Kidney (tissue), 14 donors: ENCODE measurements around the gene MIB1. TPM values are rescaled to one million over a fixed set of nuclear protein-coding genes. Genes with fewer than 3 reads are reported as not detected.

Experiments
- DNase-seq, 5 donors: peaks; one replicate each; pipeline ENCODE4 v3.0.0-alpha.2; 2013 to 2020
- FAIRE-seq: peaks from 2 replicates; lab custom pipeline; 2012; peaks lifted over from hg19 to GRCh38; lab: Jason Lieb, UNC
- H3K27ac ChIP-seq, 2 donors: one replicate each; pipeline ENCODE4 v1.7.0; 2013; ENCODE audit warnings: low read depth in 2 of 2, low read length in 2 of 2, inconsistent platforms in 1 of 2
- H3K27me3 ChIP-seq: one replicate; pipeline ENCODE4 v1.7.1; 2013; ENCODE audit warnings: low read length, inconsistent platforms; ENCODE audit not compliant: control insufficient read depth, insufficient read depth
- H3K36me3 ChIP-seq, 3 donors: one replicate each; pipeline versions ENCODE4 v1.7.0 to v1.7.1; 2013; ENCODE audit warnings: low read length in 3 of 3, control low read depth in 1 of 3, inconsistent platforms in 1 of 3; ENCODE audit not compliant: insufficient read depth in 3 of 3, control insufficient read depth in 2 of 3
- H3K4me1 ChIP-seq, 3 donors: one replicate each; pipeline versions ENCODE4 v1.7.0 to v1.7.1; 2013; ENCODE audit warnings: low read length in 3 of 3, inconsistent platforms in 1 of 3, low read depth in 1 of 3; ENCODE audit not compliant: control insufficient read depth in 2 of 3, insufficient read depth in 2 of 3
- H3K4me3 ChIP-seq, 3 donors: one replicate each; pipeline versions ENCODE4 v1.7.0 to v1.8.1; 2013; ENCODE audit warnings: low read length in 3 of 3, control low read depth in 1 of 3, inconsistent platforms in 1 of 3
- H3K9ac ChIP-seq, 3 donors: one replicate each; pipeline versions ENCODE4 v1.7.0 to v1.7.1; 2013; ENCODE audit warnings: low read length in 3 of 3, control low read depth in 1 of 3, inconsistent platforms in 1 of 3
- H3K9me3 ChIP-seq, 3 donors: one replicate each; pipeline versions ENCODE4 v1.7.0 to v1.7.1; 2013; ENCODE audit warnings: low read length in 3 of 3, control low read depth in 1 of 3, inconsistent platforms in 1 of 3; ENCODE audit not compliant: control insufficient read depth in 2 of 3, insufficient read depth in 1 of 3
- CTCF ChIP-seq: IDR thresholded peaks from 3 replicates; pipeline ENCODE4 v1.5.1; 2012; ENCODE audit warnings: mild to moderate bottlenecking, moderate library complexity, borderline replicate concordance; ENCODE audit not compliant: insufficient read depth; ENCODE audit errors: extremely low read depth
- intact Hi-C: fragments of 100-400 bp; cut with DNase I; formaldehyde crosslinking; loops from one replicate; pipeline ENCODE4 v1.11.1; 2022
- polyA plus RNA-seq: library from polyadenylated mRNA; stranded (reverse); fragments of 350-450 nt; fragmentation: Illumina TruSeq; extraction: RNeasy Lipid Tissue Mini Kit (QIAGEN cat#74804); gene quantifications from one replicate; pipeline ENCODE4 v1.2.3, GENCODE V29; 2014; ENCODE audit warnings: low read depth, low replicate concordance; ENCODE audit not compliant: insufficient read depth
- total RNA-seq: library from RNA; stranded (reverse); fragmentation: NEBNext Ultra II Directional; extraction: Animal tissue kit (Norgen Biotek cat#: 25700); gene quantifications from one replicate; pipeline ENCODE4 v1.2.1, GENCODE V29; 2021
- donor health status: control.
- donor health status: control.
- donor health status: control.
- donor health status: control.
- donor health status: control.
- donor health status: DM: yes; HTN: yes; CAD: no.
- donor health status: Normal renal cell carcinoma (clear cell type).

MIB1 gene
- total and polyA plus RNA-seq, 2 donors from 2014 or later = 4.5 to 38.6 TPM

GRCh38 chr18:21831413-21831831 is 90.8 kb downstream of the MIB1 start:
- no peak overlapping the region for H3K27ac ChIP-seq
- no peaks in the 10 kb centered on the region for H3K4me1 ChIP-seq
- no peaks in the 10 kb centered on the region for H3K27me3 ChIP-seq
- DNase-seq (peak in 2 of 5 donors; percentile 23 to 60), FAIRE-seq (no peak)
- no peaks in the 10 kb centered on the region for H3K9me3 ChIP-seq
- no peaks in the 10 kb centered on the region for H3K36me3 ChIP-seq
- TF ChIP-seq CTCF = no peak
- no peak overlapping the region for H3K4me3 ChIP-seq
- intact Hi-C loops = no loop called here
- no peak overlapping the region for H3K9ac ChIP-seq

- no peak overlapping the region for H3K9ac ChIP-seq
Measured at GRCh38 chr18:21833604-21834298, 93.2 kb downstream of the MIB1 start.

GRCh38 chr18:21834299-21834660 is 93.7 kb downstream of the MIB1 start:
- Histone ChIP-seq H3K9ac (no peak overlapping the region), H3K27me3 (no peaks in the 10 kb centered on the region), H3K9me3 (no peaks in the 10 kb centered on the region), H3K27ac (no peak overlapping the region), H3K4me3 (no peak overlapping the region), H3K4me1 (no peaks in the 10 kb centered on the region), H3K36me3 (peaks cover 3 to 6% (median 4%) of the 10 kb centered on the region in 3 donors)
- DNase-seq (no peak), FAIRE-seq (no peak)
- no peak for TF ChIP-seq CTCF
- intact Hi-C loops = no loop called here

More at GRCh38 chr18:21833604-21834298, 93.2 kb downstream of the MIB1 start:
- no peak overlapping the region for H3K27ac ChIP-seq
- intact Hi-C loops = no loop called here
- DNase-seq (no peak), FAIRE-seq (no peak)
- H3K4me1 ChIP-seq = no peaks in the 10 kb centered on the region
- no peak overlapping the region for H3K4me3 ChIP-seq
- no peaks in the 10 kb centered on the region for H3K27me3 ChIP-seq
- no peak for TF ChIP-seq CTCF
- peaks cover 3 to 5% (median 3%) of the 10 kb centered on the region in 3 donors for H3K36me3 ChIP-seq
- H3K9me3 ChIP-seq = no peaks in the 10 kb centered on the region
